ENCODE data around the gene EFCAB9.

The EFCAB9 gene

GRCh38 chr5:172243302-172243701 lies 49.3 kb downstream of the EFCAB9 start:
- no peak for DNase-seq (ENCODE audit: low read depth)

GRCh38 chr5:172245046-172245445 lies 51.1 kb downstream of the EFCAB9 start:
- no peak for DNase-seq (ENCODE audit: low read depth)

GRCh38 chr5:172245703-172246125 lies 51.7 kb downstream of the EFCAB9 start:
- DNase-seq (ENCODE audit: low read depth) = peak; percentile 41

- no peak for DNase-seq (ENCODE audit: low read depth)
These were observed 54.7 kb downstream of the EFCAB9 start for GRCh38 chr5:172248637-172249036.

- no peak for DNase-seq (ENCODE audit: low read depth)
These were observed 57.4 kb downstream of the EFCAB9 start for GRCh38 chr5:172251419-172251818.

GRCh38 chr5:172252501-172252900 lies 58.5 kb downstream of the EFCAB9 start:
- DNase-seq (ENCODE audit: low read depth) = no peak

Data from GM04503 (cell line).